Lower leg skin (tissue), 4 donors: ENCODE measurements around the gene PDGFRA. TPM values are rescaled to one million over a fixed set of nuclear protein-coding genes. Genes with fewer than 3 reads are reported as not detected.
"Not testable (repeated sequence)": the region's sequence is repeated elsewhere in the genome, so short reads cannot be mapped to it uniquely, and the experiment has no call there.

Source experiments
- DNase-seq, 2 donors: peaks; one replicate each; pipeline ENCODE4 v3.0.0-alpha.2; 2019; ENCODE audit warnings: low spot score in 2 of 2
- H3K4me3 ChIP-seq: fragments of 200-600 bp; sonication (generic); 2 replicates; pipeline ENCODE4 v1.5.1; 2017; ENCODE audit warnings: mild to moderate bottlenecking, low read depth; ENCODE audit not compliant: poor library complexity, severe bottlenecking
- CTCF ChIP-seq, 3 donors: fragments of 450-650 bp; IDR thresholded peaks; one replicate each; pipeline ENCODE4 v1.5.1; 2016; ENCODE audit warnings: antibody characterized with exemption in 3 of 3, mild to moderate bottlenecking in 3 of 3, moderate library complexity in 2 of 3
- POLR2A ChIP-seq, 2 donors: fragments of 450-650 bp; IDR thresholded peaks; one replicate each; pipeline ENCODE4 v1.6.1; 2016 to 2017; ENCODE audit warnings: antibody characterized with exemption in 2 of 2, mild to moderate bottlenecking in 1 of 2, moderate library complexity in 1 of 2
- WGBS, 2 donors: methylation state at CpG; one replicate each; pipeline ENCODE4 v1.1.5; 2018; 5-methylcytosine and 5-hydroxymethylcytosine counted together
- intact Hi-C: fragments of 100-400 bp; cut with DNase I; formaldehyde crosslinking; loops from one replicate; pipeline ENCODE4 v1.15.0; 2023; ENCODE audit warnings: low total_unique reads
- total RNA-seq, 4 donors: library from RNA; depleted of rRNA; stranded (reverse); fragments of >200 nt; gene quantifications; one replicate each; pipeline ENCODE4 v1.1.0, GENCODE V29; 2016

PDGFRA gene
- total RNA-seq, 4 donors from 2014 or later: 14.9 to 44.4 (median 22.3) TPM

DNA sequence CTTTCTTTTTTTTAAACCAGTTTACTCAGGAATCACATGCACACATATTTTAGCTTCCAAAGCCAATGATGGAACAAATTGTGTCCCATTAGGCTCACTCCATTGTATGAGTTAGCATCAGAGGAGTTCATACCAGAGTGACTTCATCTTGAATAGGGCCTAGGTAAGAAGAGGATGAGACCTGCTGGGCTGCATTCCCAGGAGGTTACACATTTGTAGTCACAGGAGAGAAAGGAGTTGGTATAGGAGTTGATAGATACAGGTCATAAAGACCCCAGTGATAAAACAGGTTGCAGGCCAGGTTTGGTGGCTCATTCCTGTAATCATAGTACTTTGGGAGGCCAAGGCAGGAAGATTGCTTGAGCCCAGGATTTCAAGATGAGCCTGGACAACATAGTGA lies 9.3 kb downstream of the PDGFRA start:
- H3K4me3 ChIP-seq: no peak overlapping the region
- intact Hi-C loops: no loop called here
- TF ChIP-seq POLR2A (IDR thresholded peaks at IDR 0.05): no peak
- no peak for TF ChIP-seq CTCF (IDR thresholded peaks at IDR 0.05)
- no peak for DNase-seq

DNA sequence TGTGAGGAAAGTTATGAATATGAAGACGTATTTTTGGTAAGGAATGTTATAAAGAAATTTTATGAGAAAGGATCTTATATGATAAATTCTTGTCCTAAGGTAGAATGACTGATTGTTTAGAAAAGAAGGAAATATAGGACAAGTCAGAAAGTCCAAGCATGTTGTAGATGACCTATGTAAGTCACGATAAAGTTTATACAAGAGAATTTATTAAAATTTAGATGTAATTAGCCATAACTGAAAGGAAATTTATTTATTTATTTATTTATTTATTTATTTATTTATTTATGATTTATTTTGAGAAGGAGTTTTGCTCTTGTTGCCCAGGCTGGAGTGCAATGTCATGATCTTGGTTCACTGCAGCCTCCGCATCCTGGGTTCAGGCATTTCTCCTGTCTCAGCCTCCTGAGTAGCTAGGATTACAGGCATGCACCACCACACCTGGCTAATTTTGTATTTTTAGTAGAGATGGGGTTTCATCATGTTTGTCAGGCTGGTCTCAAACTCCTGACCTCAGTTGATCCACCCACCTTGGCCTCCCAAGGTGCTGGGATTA lies 12.3 kb downstream of the PDGFRA start:
- H3K4me3 ChIP-seq, DNase-seq, intact Hi-C loops: not testable (repeated sequence)
- WGBS, 2 donors: 96 to 97% methylated on average over 3 of the region's 3 CpGs

- H3K4me3 ChIP-seq, DNase-seq, intact Hi-C loops: not testable (repeated sequence)
- WGBS, 2 donors: 95% methylated on average over 15 of the region's 15 CpGs
Measured at GRCh38 chr4:54243541-54243940, 14.4 kb downstream of the PDGFRA start.

- intact Hi-C loops, DNase-seq, H3K4me3 ChIP-seq: not testable (repeated sequence)
- 52 to 63% methylated on average over 1 of the region's 1 CpG for WGBS, 2 donors
Measured at GRCh38 chr4:54252312-54252711, 23.2 kb downstream of the PDGFRA start.

GRCh38 chr4:54254116-54254914 lies 25.2 kb downstream of the PDGFRA start:
- H3K4me3 ChIP-seq: no peak overlapping the region
- intact Hi-C loops: no loop called here
- DNase-seq: no peak
- 57% methylated on average over 7 of the region's 7 CpGs for WGBS, 2 donors
- no peak for TF ChIP-seq CTCF (IDR thresholded peaks at IDR 0.05)
- TF ChIP-seq POLR2A (IDR thresholded peaks at IDR 0.05): no peak

DNA sequence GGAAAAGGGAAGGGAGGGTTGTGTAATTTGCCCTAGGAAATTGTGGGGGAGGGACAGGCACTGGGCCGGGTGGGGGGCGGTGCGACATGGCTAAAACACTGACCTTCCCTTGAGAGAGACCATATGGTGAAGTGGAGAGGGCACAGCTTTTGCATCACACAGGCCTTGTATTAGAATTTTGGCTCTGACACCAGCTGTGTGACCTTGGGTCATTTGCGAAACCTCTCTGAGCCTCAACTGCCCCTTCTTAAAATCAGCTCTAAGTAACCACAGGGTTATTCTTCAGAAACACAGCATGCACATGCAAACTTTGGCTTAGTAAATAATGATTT lies 25.8 kb downstream of the PDGFRA start:
- no peak for TF ChIP-seq CTCF (IDR thresholded peaks at IDR 0.05)
- no peak for TF ChIP-seq POLR2A (IDR thresholded peaks at IDR 0.05)
- H3K4me3 ChIP-seq: no peak overlapping the region
- intact Hi-C loops: no loop called here
- DNase-seq: no peak
- WGBS, 2 donors: 85 to 89% methylated on average over 4 of the region's 4 CpGs

DNA sequence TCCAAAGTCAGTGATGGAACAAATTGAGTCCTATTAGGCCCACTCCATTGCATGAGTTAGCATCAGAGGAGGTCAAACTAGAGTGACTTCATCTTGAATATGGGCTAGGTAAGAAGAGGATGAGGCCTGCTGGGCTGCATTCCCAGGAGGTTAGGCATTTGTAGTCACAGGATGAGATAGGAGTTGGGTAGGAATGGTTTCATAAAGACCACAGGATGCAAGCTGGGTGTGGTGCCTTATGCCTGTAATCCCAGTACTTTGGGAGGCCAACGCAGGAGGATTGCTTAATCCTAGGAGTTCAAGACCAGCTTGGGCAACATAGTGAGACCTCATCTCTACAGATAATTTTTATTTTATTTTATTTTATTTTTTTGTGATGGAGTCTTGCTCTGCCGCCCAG lies 26.8 kb downstream of the PDGFRA start:
- intact Hi-C loops: no loop called here
- 79 to 81% methylated on average over 2 of the region's 2 CpGs for WGBS, 2 donors
- no peak overlapping the region for H3K4me3 ChIP-seq
- TF ChIP-seq CTCF (IDR thresholded peaks at IDR 0.05) (no peak), POLR2A (IDR thresholded peaks at IDR 0.05) (no peak)
- no peak for DNase-seq
